Measurements from ENCODE around the gene SLC39A5.
"Not testable (repeated sequence)": the region's sequence is repeated elsewhere in the genome, so short reads cannot be mapped to it uniquely, and the experiment has no call there.

SLC39A5 gene

GRCh38 chr12:56282030-56282429 is 52.2 kb downstream of the SLC39A5 start:
- DNase-seq = no peak

GRCh38 chr12:56282579-56282978 is 52.7 kb downstream of the SLC39A5 start:
- no peak for DNase-seq

GRCh38 chr12:56284263-56284662 is 54.4 kb downstream of the SLC39A5 start:
- DNase-seq = not testable (repeated sequence)

- no peak for DNase-seq
Observed at GRCh38 chr12:56286044-56286830, 56.4 kb downstream of the SLC39A5 start.

Data from fibroblast of skin of scalp (primary cell).